ENCODE measurements around the gene SLC25A39. TPM values are rescaled to one million over a fixed set of nuclear protein-coding genes. Genes with fewer than 3 reads are reported as not detected.

The SLC25A39 gene
- total and polyA plus RNA-seq, 2 donors (not counting 3 experiments of a cell fraction or from before 2014, with no cell fraction given), result 88.5 to 151 TPM

DNA sequence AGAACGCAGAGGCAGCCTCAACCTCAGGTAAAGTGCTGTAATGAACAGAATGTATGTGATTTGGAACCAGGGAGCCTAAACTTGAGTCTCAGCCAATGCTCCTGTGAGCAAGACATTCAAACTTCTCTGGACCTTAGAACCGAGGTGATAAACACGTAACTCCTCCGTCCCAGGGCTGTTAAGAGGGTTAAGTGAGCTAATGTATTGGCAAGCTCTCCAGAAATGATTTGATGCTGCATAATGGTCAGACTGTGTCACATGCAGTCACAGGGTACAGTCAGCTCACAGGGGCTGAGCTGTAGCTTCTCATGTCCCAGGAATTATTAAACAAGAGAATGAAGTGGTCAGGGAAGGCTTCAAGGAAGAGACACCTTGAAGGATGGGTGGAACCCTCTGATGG lies 46.6 kb downstream of the SLC25A39 start:
- Histone ChIP-seq H3K4me3 (replicated peaks in 1 of 3; ENCODE audit: insufficient read depth in 1 of 3, low read depth in 1 of 3, low read length in 3 of 3) (no peak overlapping the region), H3K79me2 (ENCODE audit: control insufficient read depth, insufficient read depth, low read length) (no peaks in the 10 kb centered on the region), H3K27me3 (ENCODE audit: control insufficient read depth in 2 of 2, insufficient read depth in 2 of 2, low read length in 2 of 2) (no peaks in the 10 kb centered on the region), H2AFZ (ENCODE audit: low read depth, low read length) (no peak overlapping the region), H4K20me1 (replicated peaks; ENCODE audit: control insufficient read depth, extremely low read depth, insufficient read depth, low read length) (no peaks in the 10 kb centered on the region), H3K4me2 (ENCODE audit: insufficient read depth, low read length) (no peak overlapping the region), H3K9me3 (replicated peaks; ENCODE audit: control insufficient read depth, insufficient read depth, low read length) (no peaks in the 10 kb centered on the region), H3K27ac (ENCODE audit: insufficient read depth, low read depth, low read length) (no peak overlapping the region), H3K36me3 (ENCODE audit: control insufficient read depth in 2 of 2, extremely low read depth in 1 of 2, insufficient read depth in 2 of 2, low read length in 2 of 2) (no peaks in the 10 kb centered on the region), H3K4me1 (ENCODE audit: control insufficient read depth, extremely low read depth, insufficient read depth, low read length) (peaks cover 15% of the 10 kb centered on the region), H3K9ac (replicated peaks; ENCODE audit: extremely low read depth, insufficient read depth, low read length) (no peak overlapping the region), H3K9me1 (replicated peaks; ENCODE audit: control insufficient read depth, extremely low read depth, insufficient read depth, low read length) (no peaks in the 10 kb centered on the region)
- BruUV-seq (replicated peaks), result no TSS peak
- FAIRE-seq (no peak), DNase-seq (ENCODE audit: low read depth, low spot score) (no peak)
- ChIA-PET POLR2A (no interaction called here), CTCF (interaction anchor here (0.9 kb wide), 1 partner anchor 56 kb away, joined by 3 read pairs; no protein-coding TSS in a partner anchor)
- intact Hi-C loops (cut with micrococcal nuclease), result loop anchor here (2.0 kb wide), 1 partner anchor 47 kb away; the partner anchor contains the start of gene SLC25A39
- TF ChIP-seq FOS (IDR thresholded peaks at IDR 0.05; ENCODE audit: borderline replicate concordance, insufficient read depth, low read length) (no peak), EZH2 (IDR thresholded peaks at IDR 0.05; ENCODE audit: borderline replicate concordance, low read depth, low read length, severe bottlenecking) (no peak), CTCF (IDR thresholded peaks at IDR 0.05; ENCODE audit: extremely low read depth in 1 of 2, insufficient read depth in 1 of 2, low read depth in 1 of 2, low read length in 2 of 2) (no peak), POLR2A (IDR thresholded peaks at IDR 0.05; ENCODE audit: low read depth, low read length) (no peak), MAX (IDR thresholded peaks at IDR 0.05; ENCODE audit: insufficient read depth, insufficient read length) (no peak), POLR2AphosphoS5 (IDR thresholded peaks at IDR 0.05; ENCODE audit: insufficient read depth, low read depth, low read length) (no peak), GATA2 (IDR thresholded peaks at IDR 0.05; ENCODE audit: insufficient read depth, insufficient read length, low read depth, low read length) (no peak)
- dilution Hi-C loops (cut with MboI; ENCODE audit: extremely low pct_ligation_motif_present, low sequenced_read_pairs), result no loop called here
